ENCODE results near the gene SFPQ.
"Not testable (repeated sequence)": the region's sequence is repeated elsewhere in the genome, so short reads cannot be mapped to it uniquely, and the experiment has no call there.

SFPQ gene, protein sequence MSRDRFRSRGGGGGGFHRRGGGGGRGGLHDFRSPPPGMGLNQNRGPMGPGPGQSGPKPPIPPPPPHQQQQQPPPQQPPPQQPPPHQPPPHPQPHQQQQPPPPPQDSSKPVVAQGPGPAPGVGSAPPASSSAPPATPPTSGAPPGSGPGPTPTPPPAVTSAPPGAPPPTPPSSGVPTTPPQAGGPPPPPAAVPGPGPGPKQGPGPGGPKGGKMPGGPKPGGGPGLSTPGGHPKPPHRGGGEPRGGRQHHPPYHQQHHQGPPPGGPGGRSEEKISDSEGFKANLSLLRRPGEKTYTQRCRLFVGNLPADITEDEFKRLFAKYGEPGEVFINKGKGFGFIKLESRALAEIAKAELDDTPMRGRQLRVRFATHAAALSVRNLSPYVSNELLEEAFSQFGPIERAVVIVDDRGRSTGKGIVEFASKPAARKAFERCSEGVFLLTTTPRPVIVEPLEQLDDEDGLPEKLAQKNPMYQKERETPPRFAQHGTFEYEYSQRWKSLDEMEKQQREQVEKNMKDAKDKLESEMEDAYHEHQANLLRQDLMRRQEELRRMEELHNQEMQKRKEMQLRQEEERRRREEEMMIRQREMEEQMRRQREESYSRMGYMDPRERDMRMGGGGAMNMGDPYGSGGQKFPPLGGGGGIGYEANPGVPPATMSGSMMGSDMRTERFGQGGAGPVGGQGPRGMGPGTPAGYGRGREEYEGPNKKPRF

GRCh38 chr1:35192853-35193664, at the start of gene SFPQ:
TSS of gene SFPQ (minus strand) at chr1:35193145. CDS start at chr1:35193049, 96 bp downstream.
- peak; percentile 97 for DNase-seq

GRCh38 chr1:35236772-35237171, 43.8 kb upstream of the SFPQ start:
- DNase-seq = not testable (repeated sequence)

DNA sequence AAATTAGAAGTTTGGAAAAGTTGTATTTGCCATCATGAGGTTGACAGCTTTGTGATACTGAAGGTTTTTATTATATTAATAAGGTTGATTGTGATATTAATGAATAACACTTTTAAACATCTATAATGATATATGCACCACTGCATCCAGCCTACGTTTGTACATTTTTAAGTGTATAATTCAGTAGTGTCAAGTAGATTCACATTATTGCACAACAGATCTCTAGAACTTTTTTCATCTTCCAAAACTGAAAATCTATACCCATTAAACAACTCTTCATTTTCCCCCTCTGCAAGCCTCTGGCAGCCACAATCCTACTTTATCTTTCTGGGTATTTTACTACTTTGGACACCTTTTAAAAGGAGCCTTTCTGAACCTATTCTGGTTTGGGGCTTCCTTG, 38.3 kb upstream of the SFPQ start:
- no peak for DNase-seq

GRCh38 chr1:35229587-35230360, 36.8 kb upstream of the SFPQ start:
- DNase-seq = no peak

GRCh38 chr1:35226546-35226945, 33.6 kb upstream of the SFPQ start:
- no peak for DNase-seq

DNA sequence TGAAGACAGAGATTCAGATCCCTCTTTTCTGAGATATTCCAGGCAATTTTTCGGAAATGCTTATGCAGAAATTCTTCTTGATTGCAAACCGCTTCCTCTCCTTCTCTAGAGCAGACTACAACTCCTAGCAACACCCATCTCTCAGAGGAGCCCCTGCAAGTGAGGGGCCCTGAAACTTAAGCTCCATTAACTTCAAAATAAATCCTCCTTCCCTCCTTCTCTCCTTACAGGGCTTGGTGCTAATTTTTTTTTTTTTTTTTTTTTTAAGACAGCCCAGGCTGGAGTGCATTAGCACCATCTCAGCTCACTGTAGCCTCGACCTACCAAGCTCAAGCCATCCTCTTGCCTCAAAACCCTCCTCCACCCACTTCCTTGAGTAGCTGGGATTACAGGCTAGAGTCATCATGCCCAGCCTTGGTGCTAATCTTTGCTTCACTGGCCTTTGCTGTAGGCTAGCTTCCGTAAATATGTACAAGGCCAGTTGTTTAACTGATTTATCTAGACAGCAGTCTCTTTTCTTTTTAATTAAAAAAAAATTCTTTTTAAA, 30.2 kb upstream of the SFPQ start:
- DNase-seq = no peak

GRCh38 chr1:35222322-35223083, 29.6 kb upstream of the SFPQ start:
- DNase-seq = no peak

GRCh38 chr1:35220976-35221375, 28.0 kb upstream of the SFPQ start:
- peak; percentile 2 for DNase-seq

GRCh38 chr1:35215346-35215745, 22.4 kb upstream of the SFPQ start:
- no peak for DNase-seq

DNA sequence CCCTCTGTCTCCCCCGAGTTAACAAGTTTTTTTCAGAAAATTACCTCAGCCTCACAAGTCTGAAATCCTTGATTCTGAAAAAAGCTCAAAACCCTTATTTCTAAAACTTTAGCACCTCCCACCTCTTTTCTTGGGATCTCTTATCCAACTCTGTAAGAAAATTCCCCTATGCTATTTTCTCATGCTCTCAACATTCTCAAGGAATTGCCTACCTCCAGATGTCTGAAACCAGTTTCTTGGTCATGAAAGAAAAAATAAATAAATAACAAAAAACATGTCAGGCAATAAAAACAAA, 18.1 kb upstream of the SFPQ start:
- no peak for DNase-seq

- DNase-seq = no peak
Measured at GRCh38 chr1:35210321-35211119, 17.6 kb upstream of the SFPQ start.

DNA sequence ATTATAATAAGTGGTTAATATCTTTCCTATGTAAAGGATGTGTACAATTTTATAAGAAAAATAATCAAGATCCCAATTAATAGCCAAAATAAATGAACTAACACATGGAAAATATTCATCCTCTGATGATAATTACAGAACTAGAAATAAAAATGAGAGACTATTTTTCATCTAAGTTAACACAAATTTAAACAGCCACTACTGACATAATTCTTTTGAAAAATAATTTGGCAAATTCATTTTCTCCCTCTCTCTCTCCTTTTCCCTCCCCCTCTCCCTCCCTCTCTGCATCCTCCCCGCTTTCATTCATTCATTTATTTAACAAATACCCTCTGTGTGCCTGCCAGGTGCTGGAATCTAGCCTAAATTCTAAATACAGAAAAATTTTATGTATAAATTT, 10.3 kb upstream of the SFPQ start:
- DNase-seq = no peak

DNA sequence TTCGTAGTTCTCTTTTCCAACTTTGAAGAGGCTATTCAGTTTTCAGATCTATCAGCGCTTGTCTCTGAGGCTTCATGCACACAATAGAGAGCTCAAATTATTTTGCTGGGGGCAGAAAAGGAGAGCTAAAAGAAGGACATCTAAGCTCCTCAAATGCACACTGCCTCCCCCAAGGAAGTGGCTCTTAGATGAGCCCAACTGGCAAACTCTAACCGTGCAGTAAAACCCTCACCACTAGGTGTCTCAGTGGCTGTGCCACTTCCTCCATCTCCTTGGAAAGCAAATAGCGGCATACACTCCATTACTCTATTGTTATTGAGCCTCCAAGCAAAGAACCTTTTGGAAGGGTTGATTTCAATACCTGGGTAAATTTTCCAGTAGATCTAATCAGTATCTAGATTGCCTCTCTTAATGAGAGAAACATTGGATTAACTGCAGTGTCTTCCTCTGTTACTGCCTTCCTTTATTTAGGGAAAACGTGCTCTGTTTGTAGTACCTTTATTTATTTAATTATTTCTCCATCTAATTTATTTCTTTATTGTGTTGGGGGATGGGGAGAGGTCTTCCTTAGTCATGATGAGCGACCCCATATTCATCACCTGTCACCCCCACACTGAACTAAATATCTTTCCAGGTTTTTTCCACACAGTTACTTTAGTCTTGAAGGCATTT, 9.2 kb upstream of the SFPQ start:
- peak; percentile 78 for DNase-seq

DNA sequence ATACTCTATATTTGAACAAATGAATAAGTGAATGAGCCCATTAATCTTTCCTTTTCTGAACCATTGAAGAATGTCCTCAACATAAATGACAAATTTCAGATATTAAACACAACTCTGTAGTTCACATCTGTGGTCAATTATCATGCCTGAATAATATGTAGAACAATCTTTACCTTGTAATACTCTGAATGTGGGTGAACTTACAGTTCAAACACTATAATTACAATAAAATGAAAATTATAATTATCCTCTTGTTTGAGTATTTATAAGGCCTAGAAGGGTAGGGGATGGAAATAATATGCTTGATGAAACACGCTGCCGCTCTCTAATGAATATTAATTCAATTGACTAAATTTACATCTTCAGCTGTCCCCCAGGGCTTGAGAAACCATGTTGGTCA, 8.7 kb upstream of the SFPQ start:
- DNase-seq = no peak

GRCh38 chr1:35192056-35192852, 691 bp downstream of the SFPQ start:
- DNase-seq = peak; percentile 63

DNA sequence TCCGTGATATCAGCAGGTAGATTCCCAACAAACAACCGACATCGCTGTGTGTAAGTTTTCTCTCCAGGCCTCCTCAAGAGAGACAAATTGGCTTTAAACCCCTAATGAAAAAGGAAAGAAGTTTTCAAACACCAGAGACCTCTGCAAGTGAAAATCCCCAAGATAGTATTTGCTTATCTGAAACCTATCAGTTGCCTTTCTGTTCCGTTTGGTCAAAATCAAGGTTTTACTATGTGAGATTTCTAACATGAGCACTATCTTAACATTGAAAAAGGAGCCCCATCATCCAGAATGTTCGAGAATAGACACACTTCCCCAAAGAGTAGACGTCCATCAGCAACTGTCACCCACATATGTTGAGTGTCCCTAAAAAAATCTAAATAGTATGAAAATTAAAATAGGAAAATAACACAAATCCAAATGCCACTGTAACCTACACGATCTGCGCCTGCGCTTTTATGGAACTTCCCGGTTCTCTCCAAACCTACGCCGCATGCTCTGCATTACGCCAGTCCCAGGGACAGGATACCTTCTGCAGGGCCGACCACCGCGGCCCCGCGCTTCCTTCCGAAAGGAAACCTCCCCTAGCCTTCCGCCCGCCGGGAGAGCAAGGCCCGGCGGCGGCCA, 1.4 kb downstream of the SFPQ start:
- no peak for DNase-seq

GRCh38 chr1:35190784-35191183, 2.2 kb downstream of the SFPQ start:
- DNase-seq = no peak

DNA sequence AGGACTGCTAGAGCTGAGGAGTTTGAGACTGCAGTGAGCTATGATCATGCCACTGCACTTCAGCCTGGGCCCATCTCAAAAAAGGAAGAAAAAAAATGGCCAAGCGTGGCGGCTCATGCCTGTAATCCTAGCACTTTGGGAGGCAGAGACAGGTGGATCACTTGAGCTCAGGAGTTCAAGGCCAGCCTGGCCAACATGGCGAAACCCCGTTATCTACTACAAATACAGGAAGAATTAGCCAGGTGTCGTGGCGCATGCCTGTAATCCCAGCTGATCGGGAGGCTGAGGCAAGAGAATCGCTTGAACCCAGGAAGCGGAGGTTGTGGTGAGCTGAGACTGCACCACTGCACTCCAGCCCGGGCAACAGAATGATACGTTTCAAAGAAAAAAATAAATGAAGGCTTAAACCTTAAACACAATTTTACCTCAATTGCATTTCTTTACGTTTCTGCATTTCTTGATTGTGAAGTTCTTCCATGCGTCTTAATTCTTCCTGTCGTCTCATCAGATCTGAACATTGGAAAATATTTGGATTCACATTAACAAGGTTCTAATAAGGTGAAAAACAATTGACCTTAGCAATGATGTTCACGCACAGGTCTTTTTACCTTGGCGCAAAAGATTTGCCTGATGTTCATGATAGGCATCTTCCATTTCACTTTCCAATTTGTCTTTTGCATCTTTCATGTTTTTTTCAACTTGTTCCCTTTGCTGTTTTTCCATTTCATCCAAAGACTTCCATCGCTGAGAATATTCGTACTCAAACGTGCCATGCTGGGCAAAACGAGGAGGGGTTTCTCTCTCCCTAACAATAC, 4.2 kb downstream of the SFPQ start:
- DNase-seq = no peak

Data from NCI-H146 (cell line).